Heart left ventricle (tissue), 16 donors: ENCODE data around the gene FGF14. TPM values are rescaled to one million over a fixed set of nuclear protein-coding genes. Genes with fewer than 3 reads are reported as not detected.
A peak's percentile ranks its signal among the peaks of the same experiment; 100 is the strongest.

Source experiments
- ATAC-seq, 4 donors: fragments of 200-7000 bp; cut with Tn5 transposase; one replicate each; pipeline ENCODE4 v1.9.1; 2020 to 2022; ENCODE audit warnings: moderate library complexity in 4 of 4, mild to moderate bottlenecking in 3 of 4, moderate number of reproducible peaks in 1 of 4
- DNase-seq, 5 donors: peaks; one replicate each; pipeline ENCODE4 v3.0.0-alpha.2; 2020
- H3K27ac ChIP-seq, 12 donors: fragments of 200-600 bp; sonication (generic) in 4 of 12; one replicate each; pipeline versions ENCODE4 v1.5.0 to v1.8.0; 2016 to 2022; ENCODE audit warnings: mild to moderate bottlenecking in 2 of 12
- H3K27me3 ChIP-seq, 9 donors: fragments of 200-600 bp; sonication (generic) in 2 of 9; one replicate each; pipeline versions ENCODE4 v1.5.1 to v1.8.0; 2016 to 2022; ENCODE audit warnings: mild to moderate bottlenecking in 3 of 9
- H3K36me3 ChIP-seq, 9 donors: fragments of 200-600 bp; sonication (generic) in 2 of 9; one replicate each; pipeline versions ENCODE4 v1.5.0 to v1.8.0; 2018 to 2022; ENCODE audit warnings: mild to moderate bottlenecking in 2 of 9
- H3K4me1 ChIP-seq, 12 donors: fragments of 200-600 bp; sonication (generic) in 4 of 12; one replicate each; pipeline versions ENCODE4 v1.5.0 to v1.8.0; 2016 to 2022; ENCODE audit warnings: mild to moderate bottlenecking in 3 of 12
- H3K4me3 ChIP-seq, 12 donors: fragments of 200-600 bp; sonication (generic) in 4 of 12; one replicate each; pipeline versions ENCODE4 v1.5.0 to v1.8.0; 2017 to 2022; ENCODE audit warnings: mild to moderate bottlenecking in 9 of 12, moderate library complexity in 4 of 12
- H3K9me3 ChIP-seq, 12 donors: fragments of 200-600 bp; sonication (generic) in 4 of 12; one replicate each; pipeline versions ENCODE4 v1.5.0 to v1.8.0; 2016 to 2022; ENCODE audit warnings: mild to moderate bottlenecking in 1 of 12
- POLR2A ChIP-seq, 2 donors: fragments of 450-650 bp; IDR thresholded peaks; one replicate each; pipeline ENCODE4 v1.6.1; 2017; ENCODE audit warnings: antibody characterized with exemption in 2 of 2, mild to moderate bottlenecking in 2 of 2, moderate library complexity in 2 of 2
- WGBS, 4 donors: extraction: QIAGEN DNeasy Blood & Tissue Kit in 2 of 4; methylation state at CpG; one replicate each; pipeline versions ENCODE4 v1.1.5 to v1.1.7; 2013 to 2018; 5-methylcytosine and 5-hydroxymethylcytosine counted together
- intact Hi-C, 10 donors: fragments of 100-400 bp; cut with DNase I; formaldehyde crosslinking; loops; one replicate each; pipeline versions ENCODE4 v1.11.1 to v1.14.2; 2022
- polyA plus RNA-seq, 2 donors: library from polyadenylated mRNA; stranded (reverse); fragments of 200-250 nt; gene quantifications; one replicate each; pipeline ENCODE4 v1.2.3, GENCODE V29; 2013
- total RNA-seq, 9 donors: library from RNA; depleted of rRNA in 2 of 9; stranded (reverse); fragments of >200 nt in 2 of 9; fragmentation: NEBNext Ultra II Directional in 3 of 9; extraction: Animal tissue kit (Norgen Biotek cat#: 25700) in 3 of 9; gene quantifications; one replicate each; pipeline versions ENCODE4 v1.1.0 to v1.2.4, GENCODE V29; 2016 to 2023
- TF ChIP-seq, protein P1 (sequence below), 12 donors: fragments of 200-600 bp; sonication (generic) in 4 of 12; IDR thresholded peaks; one replicate each; pipeline versions ENCODE4 v1.5.0 to v1.8.0; 2018 to 2022; ENCODE audit warnings: antibody characterized with exemption in 12 of 12, mild to moderate bottlenecking in 5 of 12
- donor health status: ischemic (EF 13 %, LVEDD 7.1; RV severe dilation, severe dysfunction).
- donor health status: healthy with polysubstance abuse.
- donor health status: DM: no; HTN: yes; CAD: no.
- donor health status: DM: no; HTN: no; CAD: no.
- donor health status: ischemic (EF 25% LVEDD 6.9; RV normal size, moderate dysfunction).
- donor health status: ischemic (EF 25% LVEDD 5.7; RV mildly dilated, moderate dysfunction).
- donor health status: healthy.
- donor health status: DM: yes; HTN: yes; CAD: no.
- donor health status: ischemic (EF 35%, LVEDD 5.7; RV mildly dilated, moderate dysfunction).
- donor health status: nonischemic (EF 11% LVEDD 7.7; RV severe dilation, severe dysfunction).
- donor health status: DM: yes; HTN: yes; CAD: no.
- donor health status: PGD.
- donor health status: ischemic (EF 29% LVEDD 5.4; RV normal size, mild dysfunction).
- donor health status: nonischemic (EF 23%, LVEDD 6.1; RV moderate dilation, normal function).

Gene FGF14
- total and polyA plus RNA-seq, 11 donors = 0.14 to 6.3 (median 3.9) TPM

DNA sequence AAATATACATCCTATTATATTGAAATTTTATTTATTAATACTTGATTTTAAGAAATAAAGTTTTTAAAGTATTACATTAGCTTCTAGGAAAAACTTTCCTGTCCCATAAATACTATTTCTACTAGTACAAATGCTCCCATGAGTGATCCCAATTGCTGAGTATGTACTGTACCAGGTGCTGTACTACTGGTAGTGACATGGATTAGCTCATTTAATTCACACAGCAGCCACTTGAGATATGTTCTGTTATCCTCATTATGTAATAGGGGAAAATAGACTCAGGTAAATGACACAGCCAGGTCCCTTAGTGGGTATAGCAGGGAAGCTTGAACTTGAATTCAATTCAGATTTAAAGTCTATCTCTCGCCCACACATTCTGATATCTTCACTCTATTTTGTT lies 363.1 kb downstream of the FGF14 start:
- peak overlapping the region in 4 of 12 donors; percentile 17 to 49 (median 32) for H3K27ac ChIP-seq
- TF ChIP-seq POLR2A (IDR thresholded peaks at IDR 0.05) = no peak
- TF ChIP-seq, protein P1, sequence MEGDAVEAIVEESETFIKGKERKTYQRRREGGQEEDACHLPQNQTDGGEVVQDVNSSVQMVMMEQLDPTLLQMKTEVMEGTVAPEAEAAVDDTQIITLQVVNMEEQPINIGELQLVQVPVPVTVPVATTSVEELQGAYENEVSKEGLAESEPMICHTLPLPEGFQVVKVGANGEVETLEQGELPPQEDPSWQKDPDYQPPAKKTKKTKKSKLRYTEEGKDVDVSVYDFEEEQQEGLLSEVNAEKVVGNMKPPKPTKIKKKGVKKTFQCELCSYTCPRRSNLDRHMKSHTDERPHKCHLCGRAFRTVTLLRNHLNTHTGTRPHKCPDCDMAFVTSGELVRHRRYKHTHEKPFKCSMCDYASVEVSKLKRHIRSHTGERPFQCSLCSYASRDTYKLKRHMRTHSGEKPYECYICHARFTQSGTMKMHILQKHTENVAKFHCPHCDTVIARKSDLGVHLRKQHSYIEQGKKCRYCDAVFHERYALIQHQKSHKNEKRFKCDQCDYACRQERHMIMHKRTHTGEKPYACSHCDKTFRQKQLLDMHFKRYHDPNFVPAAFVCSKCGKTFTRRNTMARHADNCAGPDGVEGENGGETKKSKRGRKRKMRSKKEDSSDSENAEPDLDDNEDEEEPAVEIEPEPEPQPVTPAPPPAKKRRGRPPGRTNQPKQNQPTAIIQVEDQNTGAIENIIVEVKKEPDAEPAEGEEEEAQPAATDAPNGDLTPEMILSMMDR (IDR thresholded peaks at IDR 0.05) = no peak
- peaks cover 0 to 9% (median 0%) of the 10 kb centered on the region in 12 donors for H3K9me3 ChIP-seq
- intact Hi-C loops = no loop called here
- 63 to 84% (median 71%) methylated on average over 1 of the region's 1 CpG for WGBS, 4 donors
- ATAC-seq = peak in 3 of 4 donors; percentile 60 to 63 (median 63)
- no peak overlapping the region for H3K4me3 ChIP-seq
- no peak for DNase-seq
- no peaks in the 10 kb centered on the region for H3K4me1 ChIP-seq
- H3K36me3 ChIP-seq = no peaks in the 10 kb centered on the region
- H3K27me3 ChIP-seq = no peaks in the 10 kb centered on the region

DNA sequence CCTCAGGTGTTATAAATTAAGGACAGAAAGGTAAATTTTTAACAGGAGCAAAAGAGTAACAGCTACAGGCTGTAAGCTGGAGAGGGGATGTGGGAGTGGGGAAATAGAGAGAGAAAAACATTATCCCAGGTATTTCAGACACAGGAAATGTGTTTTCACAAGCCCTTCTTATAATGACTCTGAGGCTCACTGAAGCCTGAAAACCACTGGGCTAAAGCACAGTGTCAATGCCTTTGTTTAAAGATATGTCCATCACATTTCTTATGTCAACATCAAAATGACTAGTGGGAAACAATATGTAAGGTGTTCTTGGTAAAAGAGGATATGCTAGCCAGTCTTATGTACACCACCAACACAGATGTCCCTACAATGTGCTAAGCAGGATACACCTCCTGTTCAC lies 365.9 kb downstream of the FGF14 start:
- no peak for DNase-seq
- intact Hi-C loops = no loop called here
- H3K27me3 ChIP-seq = no peaks in the 10 kb centered on the region
- TF ChIP-seq POLR2A (IDR thresholded peaks at IDR 0.05) = no peak
- TF ChIP-seq, protein P1 (IDR thresholded peaks at IDR 0.05) = no peak
- H3K4me3 ChIP-seq = no peak overlapping the region
- no peaks in the 10 kb centered on the region for H3K36me3 ChIP-seq
- no peaks in the 10 kb centered on the region for H3K4me1 ChIP-seq
- H3K27ac ChIP-seq = no peak overlapping the region
- ATAC-seq = no peak
- H3K9me3 ChIP-seq = peaks cover 0 to 9% (median 0%) of the 10 kb centered on the region in 12 donors

DNA sequence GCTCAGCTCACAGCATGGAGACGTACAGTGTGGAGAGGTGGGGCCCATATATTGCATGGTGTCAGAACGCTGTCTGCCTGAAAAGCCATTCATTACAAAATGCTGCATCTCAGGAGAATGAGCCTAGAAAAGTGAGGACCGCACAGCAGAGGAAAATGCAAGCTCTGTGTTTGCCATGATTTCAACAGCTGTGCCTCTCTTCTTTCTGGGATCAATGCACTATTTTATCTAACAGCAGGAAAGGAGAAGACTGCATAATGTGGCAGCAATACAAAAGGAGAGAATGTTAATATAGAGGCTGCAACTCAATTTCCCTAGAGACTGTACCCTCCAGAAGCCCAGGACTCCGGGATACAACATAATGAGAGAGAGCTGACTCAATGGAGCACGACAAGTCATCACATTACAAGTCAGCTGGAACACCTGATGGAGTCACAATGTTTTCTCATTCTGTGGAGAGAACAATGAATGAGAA lies 368.0 kb downstream of the FGF14 start:
- ATAC-seq = no peak
- WGBS, 4 donors = 65 to 76% (median 67%) methylated on average over 5 of the region's 5 CpGs

DNA sequence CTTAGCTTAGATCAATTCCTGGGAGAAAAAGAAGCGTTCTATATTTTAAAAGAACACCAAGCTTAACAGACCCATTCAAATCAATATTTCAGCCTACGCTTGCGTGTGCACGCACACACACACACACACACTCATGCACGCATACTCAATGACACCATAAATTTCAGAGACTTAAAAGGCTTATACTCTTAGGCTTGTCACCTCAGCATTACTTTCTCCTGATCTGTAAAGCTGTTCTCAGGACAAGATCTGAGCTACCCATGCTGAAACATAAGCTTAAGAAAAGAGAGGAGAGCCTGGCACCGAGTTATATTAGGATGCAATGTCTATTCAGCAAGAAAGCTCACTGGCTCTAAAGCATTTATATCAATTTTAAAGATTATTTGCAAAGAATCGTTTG lies 368.5 kb downstream of the FGF14 start:
- Histone ChIP-seq H3K9me3 (peaks cover 0 to 9% (median 0%) of the 10 kb centered on the region in 12 donors), H3K4me1 (peaks cover 0 to 5% (median 0%) of the 10 kb centered on the region in 12 donors), H3K4me3 (no peak overlapping the region), H3K27ac (no peak overlapping the region), H3K27me3 (no peaks in the 10 kb centered on the region), H3K36me3 (no peaks in the 10 kb centered on the region)
- DNase-seq (no peak), ATAC-seq (no peak)
- TF ChIP-seq, protein P1 (IDR thresholded peaks at IDR 0.05) = no peak
- no peak for TF ChIP-seq POLR2A (IDR thresholded peaks at IDR 0.05)
- intact Hi-C loops = no loop called here
- WGBS, 4 donors = 80 to 85% (median 80%) methylated on average over 7 of the region's 7 CpGs

More for the DNA sequence above, 368.0 kb downstream of the FGF14 start:
- TF ChIP-seq, protein P1 (IDR thresholded peaks at IDR 0.05) = no peak
- TF ChIP-seq POLR2A (IDR thresholded peaks at IDR 0.05) = no peak
- intact Hi-C loops = no loop called here
- H3K27me3 ChIP-seq = no peaks in the 10 kb centered on the region
- peaks cover 0 to 9% (median 0%) of the 10 kb centered on the region in 12 donors for H3K9me3 ChIP-seq
- DNase-seq = no peak
- no peaks in the 10 kb centered on the region for H3K36me3 ChIP-seq
- H3K4me1 ChIP-seq = peaks cover 0 to 2% (median 0%) of the 10 kb centered on the region in 12 donors
- H3K27ac ChIP-seq = no peak overlapping the region
- H3K4me3 ChIP-seq = no peak overlapping the region
